Colonic mucosa (tissue), 4 donors: ENCODE results near the gene NPW. TPM values are rescaled to one million over a fixed set of nuclear protein-coding genes. Genes with fewer than 3 reads are reported as not detected.

Experiments
- DNase-seq: peaks from one replicate; pipeline ENCODE4 v3.0.0-alpha.2; 2020
- H3K27ac ChIP-seq: fragments of 200-600 bp; one replicate; pipeline ENCODE4 v1.8.0; 2021
- H3K27me3 ChIP-seq: fragments of 200-600 bp; one replicate; pipeline ENCODE4 v1.8.0; 2021
- H3K36me3 ChIP-seq: fragments of 200-600 bp; one replicate; pipeline ENCODE4 v1.8.0; 2021
- H3K4me1 ChIP-seq: fragments of 200-600 bp; one replicate; pipeline ENCODE4 v1.8.0; 2021; ENCODE audit warnings: mild to moderate bottlenecking
- H3K4me3 ChIP-seq: fragments of 200-600 bp; one replicate; pipeline ENCODE4 v1.8.0; 2021
- H3K9ac ChIP-seq, 2 donors: one replicate each; pipeline ENCODE4 v1.7.0; 2013; ENCODE audit warnings: control low read depth in 2 of 2, low read depth in 2 of 2, low read length in 2 of 2
- H3K9me3 ChIP-seq: fragments of 200-600 bp; one replicate; pipeline ENCODE4 v1.8.0; 2021
- intact Hi-C: fragments of 100-400 bp; cut with DNase I; formaldehyde crosslinking; loops from one replicate; pipeline ENCODE4 v1.14.1; 2022
- total RNA-seq, 2 donors: library from RNA; stranded (reverse); fragmentation: NEBNext Ultra II Directional in 1 of 2; extraction: Animal tissue kit (Norgen Biotek cat#: 25700) in 1 of 2; gene quantifications; one replicate each; pipeline ENCODE4 v1.2.1, GENCODE V29; 2021
- TF ChIP-seq, protein P1 (sequence below): fragments of 200-600 bp; IDR thresholded peaks from one replicate; pipeline ENCODE4 v1.8.0; 2022; ENCODE audit warnings: antibody characterized with exemption, mild to moderate bottlenecking
- donor health status: healthy.
- donor health status: DM: no; HTN: no; CAD: no.
- donor health status: DM: no; HTN: no; CAD: no.

Gene NPW
- total RNA-seq, 2 donors from 2014 or later, result 3.5 to 3.8 TPM

DNA sequence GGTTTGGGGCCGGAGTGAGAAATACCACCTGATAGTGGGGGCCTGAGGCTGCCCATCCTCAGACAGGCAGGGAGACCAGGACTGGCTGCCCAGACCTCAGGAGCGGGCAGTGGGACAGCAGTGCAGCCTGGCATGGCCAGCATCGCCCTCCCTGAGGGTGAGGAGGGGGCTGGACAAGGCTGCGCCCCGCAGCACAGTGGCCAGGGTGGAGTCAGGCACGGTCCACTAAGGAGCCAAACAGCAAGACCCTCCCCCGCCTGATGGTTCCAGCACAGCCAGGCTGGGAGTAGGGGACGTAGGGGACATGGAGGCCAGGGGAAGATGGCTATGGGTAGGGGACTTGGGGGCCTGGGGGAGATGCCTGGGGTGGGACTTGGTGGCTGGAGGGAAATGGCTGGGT, 13.3 kb upstream of the NPW start:
- intact Hi-C loops, result no loop called here
- no peak for DNase-seq
- Histone ChIP-seq H3K9me3 (no peaks in the 10 kb centered on the region), H3K36me3 (peaks cover 15% of the 10 kb centered on the region), H3K27ac (no peak overlapping the region), H3K4me3 (no peak overlapping the region), H3K9ac (no peak overlapping the region), H3K27me3 (no peaks in the 10 kb centered on the region), H3K4me1 (peaks cover 31% of the 10 kb centered on the region)
- TF ChIP-seq, protein P1, sequence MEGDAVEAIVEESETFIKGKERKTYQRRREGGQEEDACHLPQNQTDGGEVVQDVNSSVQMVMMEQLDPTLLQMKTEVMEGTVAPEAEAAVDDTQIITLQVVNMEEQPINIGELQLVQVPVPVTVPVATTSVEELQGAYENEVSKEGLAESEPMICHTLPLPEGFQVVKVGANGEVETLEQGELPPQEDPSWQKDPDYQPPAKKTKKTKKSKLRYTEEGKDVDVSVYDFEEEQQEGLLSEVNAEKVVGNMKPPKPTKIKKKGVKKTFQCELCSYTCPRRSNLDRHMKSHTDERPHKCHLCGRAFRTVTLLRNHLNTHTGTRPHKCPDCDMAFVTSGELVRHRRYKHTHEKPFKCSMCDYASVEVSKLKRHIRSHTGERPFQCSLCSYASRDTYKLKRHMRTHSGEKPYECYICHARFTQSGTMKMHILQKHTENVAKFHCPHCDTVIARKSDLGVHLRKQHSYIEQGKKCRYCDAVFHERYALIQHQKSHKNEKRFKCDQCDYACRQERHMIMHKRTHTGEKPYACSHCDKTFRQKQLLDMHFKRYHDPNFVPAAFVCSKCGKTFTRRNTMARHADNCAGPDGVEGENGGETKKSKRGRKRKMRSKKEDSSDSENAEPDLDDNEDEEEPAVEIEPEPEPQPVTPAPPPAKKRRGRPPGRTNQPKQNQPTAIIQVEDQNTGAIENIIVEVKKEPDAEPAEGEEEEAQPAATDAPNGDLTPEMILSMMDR, result no peak

DNA sequence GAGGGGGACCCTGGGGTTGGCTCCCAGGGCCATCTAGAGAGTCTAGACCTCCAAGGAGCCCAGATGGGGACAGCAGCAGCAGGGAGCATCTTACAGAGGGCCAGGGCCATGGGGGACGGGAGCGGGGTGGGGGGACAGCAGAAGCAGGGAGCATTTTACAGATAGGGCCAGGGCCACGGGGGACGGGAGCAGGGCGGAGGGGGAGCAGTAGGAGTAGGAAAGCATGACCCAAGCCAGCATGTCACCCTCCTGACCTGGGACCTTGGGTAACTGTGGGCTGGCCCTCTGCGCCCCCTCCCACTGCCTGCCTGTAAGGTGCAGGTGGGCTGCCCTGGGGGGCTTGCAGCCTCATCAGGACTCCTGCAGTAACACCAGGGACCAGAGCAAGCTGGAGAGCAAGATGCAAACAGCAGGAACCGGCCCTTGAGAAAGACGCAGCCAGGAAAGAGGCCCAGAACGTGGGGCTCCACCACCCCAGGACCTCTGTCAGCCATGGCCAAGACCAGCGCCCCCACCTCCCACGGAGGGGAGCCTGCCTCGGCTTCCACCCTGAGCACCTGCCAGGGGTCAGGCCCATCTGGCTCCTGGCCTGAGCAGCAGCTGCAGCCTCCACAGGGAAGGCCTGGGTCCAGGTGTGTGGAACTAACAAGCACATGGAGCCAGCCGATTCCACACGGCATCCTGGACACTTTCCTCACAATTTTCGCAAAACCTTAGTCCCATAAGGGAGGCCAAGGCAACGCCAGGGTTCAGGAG, 12.3 kb upstream of the NPW start:
- Histone ChIP-seq H3K9me3 (no peaks in the 10 kb centered on the region), H3K4me3 (no peak overlapping the region), H3K4me1 (peaks cover 31% of the 10 kb centered on the region), H3K27ac (peak overlapping the region; percentile 72), H3K36me3 (peaks cover 6% of the 10 kb centered on the region), H3K27me3 (no peaks in the 10 kb centered on the region), H3K9ac (peak overlapping the region in 1 of 2 donors; percentile 98)
- intact Hi-C loops, result no loop called here
- no peak for DNase-seq
- TF ChIP-seq, protein P1, result no peak

DNA sequence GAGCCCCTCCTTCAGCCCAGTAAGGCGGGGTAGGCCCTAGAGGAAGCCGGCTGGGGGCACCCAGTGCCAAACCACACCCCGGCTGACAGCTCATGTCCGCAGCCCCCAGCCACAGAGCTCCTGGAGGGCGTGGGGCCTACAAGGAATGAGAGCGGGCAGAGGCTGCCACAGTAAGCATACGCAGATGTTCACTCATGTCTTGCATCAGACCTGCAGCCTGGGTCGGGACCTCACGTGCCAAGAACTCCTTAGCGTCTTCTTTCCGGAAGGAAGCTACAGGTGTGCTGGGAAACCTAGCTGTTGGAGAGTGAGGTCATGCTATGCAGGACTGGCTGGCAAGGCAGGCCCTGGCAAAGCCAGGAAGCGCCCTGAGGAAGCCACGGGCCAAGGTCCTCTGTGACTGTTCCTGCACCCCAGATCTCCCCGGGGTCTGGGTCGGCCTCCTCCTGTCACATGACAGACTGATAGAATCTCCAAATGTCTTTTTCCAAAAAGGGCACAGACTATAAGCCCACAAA, 11.5 kb upstream of the NPW start:
- Histone ChIP-seq H3K4me3 (peak overlapping the region; percentile 95), H3K4me1 (peaks cover 31% of the 10 kb centered on the region), H3K27ac (peak overlapping the region; percentile 72), H3K9ac (peak overlapping the region; percentile 98), H3K36me3 (peaks cover 5% of the 10 kb centered on the region), H3K27me3 (no peaks in the 10 kb centered on the region), H3K9me3 (no peaks in the 10 kb centered on the region)
- TF ChIP-seq, protein P1, result no peak
- DNase-seq, result peak; percentile 71
- intact Hi-C loops, result no loop called here

DNA sequence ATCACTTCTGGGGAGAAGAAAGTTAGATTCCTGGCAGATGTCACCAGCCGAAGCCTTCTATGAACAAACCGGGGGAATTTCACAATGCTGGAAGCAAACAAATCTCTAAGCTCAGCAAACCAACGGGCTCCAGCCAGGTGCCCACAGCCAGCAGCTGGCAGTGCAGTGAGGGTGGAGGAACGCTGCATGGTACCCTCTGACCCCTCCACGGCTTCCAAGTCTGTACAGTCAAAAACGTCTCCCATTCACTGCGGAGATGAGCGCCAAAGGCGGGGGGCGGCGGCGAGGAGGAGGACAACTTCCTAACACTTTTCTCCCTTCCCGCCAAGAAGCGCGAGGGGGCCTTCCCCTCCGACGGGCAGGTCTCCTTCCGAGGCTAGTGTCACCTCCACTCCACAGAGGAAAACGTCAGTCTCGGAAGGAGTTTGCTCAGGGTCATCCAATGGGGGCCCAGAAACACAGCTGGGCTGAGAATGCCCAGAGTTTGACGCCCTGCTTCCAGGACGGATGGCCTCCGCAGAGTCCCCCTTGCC, 10.9 kb upstream of the NPW start:
- TF ChIP-seq, protein P1, result no peak
- peak; percentile 52 for DNase-seq
- Histone ChIP-seq H3K9ac (peak overlapping the region; percentile 98), H3K36me3 (no peaks in the 10 kb centered on the region), H3K4me3 (peak overlapping the region; percentile 95), H3K27me3 (no peaks in the 10 kb centered on the region), H3K27ac (peak overlapping the region; percentile 72), H3K9me3 (no peaks in the 10 kb centered on the region), H3K4me1 (peaks cover 31% of the 10 kb centered on the region)
- intact Hi-C loops, result no loop called here

DNA sequence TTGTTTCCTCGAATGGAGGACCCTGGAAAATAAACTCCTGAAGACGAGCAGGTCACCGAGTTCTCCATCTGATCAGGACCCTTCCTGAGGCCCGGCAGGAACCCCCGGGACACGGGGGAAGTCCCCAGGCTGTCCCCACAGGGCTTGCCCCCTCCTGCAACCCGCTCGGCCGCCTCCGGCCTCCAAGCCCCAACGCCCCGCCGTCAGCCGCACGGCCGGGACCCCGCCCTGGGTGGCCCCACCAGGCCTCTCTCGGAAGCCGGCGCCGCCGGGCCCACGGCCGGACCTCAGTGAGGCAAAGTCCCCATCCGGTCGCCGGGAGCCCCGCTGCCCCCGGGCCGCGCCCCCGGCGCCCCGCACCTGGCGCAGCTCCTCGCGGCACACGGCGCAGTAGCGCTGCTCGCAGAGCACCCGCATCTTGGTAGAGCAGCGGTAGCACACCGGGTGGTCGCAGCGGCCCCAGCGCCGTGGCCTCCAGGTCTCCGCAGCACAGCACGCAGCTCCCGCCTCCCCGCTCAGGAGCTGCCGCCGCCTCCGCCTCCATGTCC, 10.3 kb upstream of the NPW start:
- no peaks in the 10 kb centered on the region for H3K36me3 ChIP-seq
- H3K4me3 ChIP-seq, result peak overlapping the region; percentile 95
- H3K4me1 ChIP-seq, result peaks cover 27% of the 10 kb centered on the region
- peak overlapping the region; percentile 72 for H3K27ac ChIP-seq
- H3K27me3 ChIP-seq, result no peaks in the 10 kb centered on the region
- H3K9ac ChIP-seq, result peak overlapping the region; percentile 98
- intact Hi-C loops, result no loop called here
- no peak for DNase-seq
- TF ChIP-seq, protein P1, result no peak
- no peaks in the 10 kb centered on the region for H3K9me3 ChIP-seq
